Measurements from ENCODE around the gene DMBX1. TPM values are rescaled to one million over a fixed set of nuclear protein-coding genes. Genes with fewer than 3 reads are reported as not detected.

Gene DMBX1
- total and polyA plus RNA-seq, 9 of the 15 experiments (the other 6 are each of a cell fraction or from before 2014, with no cell fraction given) = 0.25 to 4.3 (median 1.0) TPM

GRCh38 chr1:46442317-46443161 lies 47.1 kb upstream of the DMBX1 start (continued):
- TF ChIP-seq C11orf30 (IDR thresholded peaks at IDR 0.05; ENCODE audit: low read depth) (peak; percentile 4; the same call in 1 of the 2 replicates), DMBX1 (CRISPR knock-in tag; IDR thresholded peaks at IDR 0.05; ENCODE audit: borderline replicate concordance) (0 out of 2 replicates have a peak, but pooled peaks have one; percentile 25), TCF3 (CRISPR knock-in tag; IDR thresholded peaks at IDR 0.05) (peak; percentile 87), ZBTB12 (CRISPR knock-in tag; IDR thresholded peaks at IDR 0.05) (0 out of 2 replicates have a peak, but pooled peaks have one; percentile 39), TEAD4 (IDR thresholded peaks at IDR 0.05; ENCODE audit: low read length) (peak; percentile 88), TEAD4 (CRISPR knock-in tag; IDR thresholded peaks at IDR 0.05; ENCODE audit: borderline replicate concordance) (peak; percentile 95), HMG20B (CRISPR knock-in tag; IDR thresholded peaks at IDR 0.05) (no peak), CTCFL (IDR thresholded peaks at IDR 0.05; ENCODE audit: borderline replicate concordance, insufficient read depth, low read depth, low read length, poor library complexity, severe bottlenecking) (peak; percentile 70), MTF1 (CRISPR knock-in tag; IDR thresholded peaks at IDR 0.05; ENCODE audit: borderline replicate concordance) (no peak), ELF1 (tag; IDR thresholded peaks at IDR 0.05) (peak; percentile 46; the same call in 1 of the 2 replicates), CREB5 (CRISPR knock-in tag; IDR thresholded peaks at IDR 0.05) (no peak), ZNF589 (CRISPR knock-in tag; IDR thresholded peaks at IDR 0.05; ENCODE audit: low read depth) (no peak), HMGXB4 (CRISPR knock-in tag; IDR thresholded peaks at IDR 0.05) (peak; percentile 74; the same call in 1 of the 2 replicates), NUFIP1 (IDR thresholded peaks at IDR 0.05; ENCODE audit: partially characterized antibody) (peak; percentile 30), NFATC3 (IDR thresholded peaks at IDR 0.05) (peak; percentile 85), NBN (IDR thresholded peaks at IDR 0.05; ENCODE audit: low read depth) (peak; percentile 100), CLOCK (CRISPR knock-in tag; IDR thresholded peaks at IDR 0.05; ENCODE audit: borderline replicate concordance) (no peak), BDP1 (IDR thresholded peaks at IDR 0.05; ENCODE audit: insufficient read depth, insufficient read length) (no peak)
